Endothelial cell of umbilical vein (primary cell): ENCODE measurements around the gene TEDC1. TPM values are rescaled to one million over a fixed set of nuclear protein-coding genes. Genes with fewer than 3 reads are reported as not detected.

Source experiments
- Bru-seq: library from RNA; stranded (reverse); fragments of 400-500 nt; gene quantifications from one replicate; lab custom pipeline; 2021; lab: Mats Ljungman, UMichigan
- BruChase-seq, 2 experiments: library from RNA; stranded (reverse); fragments of 400-500 nt; gene quantifications; one replicate each; lab custom pipeline; 2021; lab: Mats Ljungman, UMichigan
- BruUV-seq: library from RNA; stranded (reverse); fragments of 400-500 nt; replicated peaks from 2 replicates; lab custom pipeline; 2021; lab: Mats Ljungman, UMichigan
- CTCF ChIA-PET: fragments of 300-600, 350-600 bp; sonication (Branson Sonifier 250); formaldehyde crosslinking; loops from one replicate; lab custom pipeline; 2021; ENCODE audit warnings: antibody characterized with exemption, inconsistent platforms; lab: Charles Lee
- POLR2A ChIA-PET: fragments of 300-600, 350-600 bp; sonication (Branson Sonifier 250); formaldehyde crosslinking; loops from one replicate; lab custom pipeline; 2021; ENCODE audit warnings: antibody characterized with exemption, inconsistent platforms; lab: Charles Lee
- DNase-seq: peaks from one replicate; pipeline ENCODE4 v3.0.0-alpha.2; 2011; ENCODE audit warnings: low read depth, low spot score
- FAIRE-seq: peaks from 2 replicates; lab custom pipeline; 2011; peaks lifted over from hg19 to GRCh38; lab: Jason Lieb, UNC
- H2AFZ ChIP-seq: 2 replicates; pipeline ENCODE4 v1.6.0; 2012; ENCODE audit warnings: low read depth, low read length, control low read depth, inconsistent platforms
- H3K27ac ChIP-seq: 2 replicates; pipeline ENCODE4 v1.5.1; 2011; ENCODE audit warnings: low read depth, mild to moderate bottlenecking, control low read depth, low read length, moderate library complexity; ENCODE audit not compliant: insufficient read depth
- H3K27me3 ChIP-seq, 2 experiments: 2 replicates each; pipeline versions ENCODE4 v1.6.0 to v1.6.1; 2011; ENCODE audit warnings: low read length in 2 of 2, mixed read lengths in 1 of 2; ENCODE audit not compliant: control insufficient read depth in 2 of 2, insufficient read depth in 2 of 2
- H3K36me3 ChIP-seq, 2 experiments: 2 replicates in 1 of 2; 3 replicates in 1 of 2; pipeline ENCODE4 v1.5.1; 2011; ENCODE audit warnings: low read length in 2 of 2, mild to moderate bottlenecking in 1 of 2, moderate library complexity in 1 of 2; ENCODE audit not compliant: control insufficient read depth in 2 of 2, insufficient read depth in 2 of 2; ENCODE audit errors: extremely low read depth in 1 of 2
- H3K4me1 ChIP-seq: 3 replicates; pipeline ENCODE4 v1.5.1; 2011; ENCODE audit warnings: mild to moderate bottlenecking, low read length; ENCODE audit not compliant: control insufficient read depth, insufficient read depth; ENCODE audit errors: extremely low read depth
- H3K4me2 ChIP-seq: 2 replicates; pipeline ENCODE4 v1.6.1; 2011; ENCODE audit warnings: low read length, control low read depth, mixed read lengths; ENCODE audit not compliant: insufficient read depth
- H3K4me3 ChIP-seq, 3 experiments: fragments of 200-600 bp in 1 of 3; sonication (generic), shearing (Covaris generic) in 1 of 3; replicated peaks in 1 of 3; 2 replicates each; pipeline ENCODE4 v1.5.1; 2011 to 2016; ENCODE audit warnings: control low read depth in 3 of 3, low read length in 3 of 3, mild to moderate bottlenecking in 2 of 3, inconsistent platforms in 1 of 3, low read depth in 1 of 3, moderate library complexity in 1 of 3; ENCODE audit not compliant: insufficient read depth in 1 of 3
- H3K79me2 ChIP-seq: 2 replicates; pipeline ENCODE4 v1.6.0; 2012; ENCODE audit warnings: low read length, inconsistent platforms; ENCODE audit not compliant: control insufficient read depth, insufficient read depth
- H3K9ac ChIP-seq: replicated peaks from 2 replicates; pipeline ENCODE3; 2011; ENCODE audit warnings: low read length, control low read depth; ENCODE audit not compliant: insufficient read depth; ENCODE audit errors: extremely low read depth
- H3K9me1 ChIP-seq: replicated peaks from 3 replicates; pipeline ENCODE4 v1.6.0; 2011; ENCODE audit warnings: mild to moderate bottlenecking, low read length; ENCODE audit not compliant: control insufficient read depth, insufficient read depth; ENCODE audit errors: extremely low read depth
- H3K9me3 ChIP-seq: replicated peaks from 2 replicates; pipeline ENCODE4 v1.5.1; 2012; ENCODE audit warnings: low read length, inconsistent platforms; ENCODE audit not compliant: control insufficient read depth, insufficient read depth
- H4K20me1 ChIP-seq: replicated peaks from 2 replicates; pipeline ENCODE3; 2011; ENCODE audit warnings: mild to moderate bottlenecking, low read length; ENCODE audit not compliant: control insufficient read depth, insufficient read depth; ENCODE audit errors: extremely low read depth
- EZH2 ChIP-seq: IDR thresholded peaks from 2 replicates; pipeline ENCODE4 v1.6.1; 2012; ENCODE audit warnings: borderline replicate concordance, low read depth, mild to moderate bottlenecking, moderate library complexity, low read length, inconsistent platforms; ENCODE audit not compliant: severe bottlenecking
- FOS ChIP-seq: IDR thresholded peaks from 2 replicates; pipeline ENCODE4 v1.6.1; 2011; ENCODE audit warnings: mild to moderate bottlenecking, low read length, moderate library complexity, borderline replicate concordance; ENCODE audit not compliant: insufficient read depth
- GATA2 ChIP-seq: IDR thresholded peaks from 2 replicates; pipeline ENCODE4 v1.7.0; 2011; ENCODE audit warnings: low read depth, mild to moderate bottlenecking, moderate library complexity, mixed read lengths, low read length; ENCODE audit not compliant: insufficient read length, insufficient read depth
- JUN ChIP-seq: IDR thresholded peaks from 2 replicates; pipeline ENCODE4 v1.6.1; 2011; ENCODE audit warnings: borderline replicate concordance, low read depth; ENCODE audit not compliant: insufficient read length, insufficient read depth
- MYC ChIP-seq: IDR thresholded peaks from one replicate; pipeline ENCODE4 v1.6.1; 2011; ENCODE audit warnings: mild to moderate bottlenecking, low read depth, low read length
- POLR2A ChIP-seq: IDR thresholded peaks from 2 replicates; pipeline ENCODE4 v1.6.1; 2012; ENCODE audit warnings: low read depth, mild to moderate bottlenecking, control low read depth, low read length
- POLR2AphosphoS5 ChIP-seq: IDR thresholded peaks from 2 replicates; pipeline ENCODE4 v1.6.1; 2012; ENCODE audit warnings: low read depth, mild to moderate bottlenecking, control low read depth, low read length, moderate library complexity; ENCODE audit not compliant: insufficient read depth
- dilution Hi-C: fragments of 300-500 bp; cut with MboI; formaldehyde crosslinking; loops from one replicate; pipeline ENCODE4 v1.15.0; 2019; ENCODE audit warnings: low sequenced_read_pairs; ENCODE audit not compliant: extremely low pct_ligation_motif_present
- intact Hi-C: fragments of 100-400 bp; cut with micrococcal nuclease; formaldehyde crosslinking; loops from one replicate; pipeline ENCODE4 v1.10.0; 2022
- long read RNA-seq: library from polyadenylated mRNA; stranded (forward); transcript quantifications from one replicate; pipeline ENCODE4 v2.0.0, GENCODE V29; 2021
- polyA minus RNA-seq, 3 experiments: library from RNA; depleted of rRNA, polyadenylated mRNA; stranded (reverse); fragments of >200 nt; gene quantifications; 1 replicate in 1 of 3; 2 replicates in 2 of 3; pipeline ENCODE4 v1.2.3, GENCODE V29; 2011
- polyA plus RNA-seq, 4 experiments: library from polyadenylated mRNA; depleted of rRNA in 3 of 4; stranded (reverse) in 3 of 4; unstranded in 1 of 4; fragments of >200 nt; gene quantifications; 2 replicates each; pipeline versions ENCODE4 v1.2.1 to v1.2.3, GENCODE V29; 2011 to 2012; ENCODE audit warnings: missing spikeins in 1 of 4
- total RNA-seq: library from RNA; stranded (reverse); gene quantifications from 2 replicates; pipeline ENCODE4 v1.2.3, GENCODE V29; 2021
- TF ChIP-seq, protein P1 (sequence below), 2 donors: IDR thresholded peaks; 1 replicate in 1 of 2; 2 replicates in 1 of 2; pipeline ENCODE4 v1.5.1; 2011; ENCODE audit warnings: low read length in 2 of 2, mild to moderate bottlenecking in 2 of 2, moderate library complexity in 2 of 2, control low read depth in 1 of 2, inconsistent platforms in 1 of 2, low read depth in 1 of 2; ENCODE audit not compliant: insufficient read depth in 1 of 2; ENCODE audit errors: extremely low read depth in 1 of 2
- TF ChIP-seq, protein P2 (sequence below): IDR thresholded peaks from 2 replicates; pipeline ENCODE4 v1.6.1; 2011; ENCODE audit not compliant: insufficient read depth, insufficient read length

Gene TEDC1, protein sequence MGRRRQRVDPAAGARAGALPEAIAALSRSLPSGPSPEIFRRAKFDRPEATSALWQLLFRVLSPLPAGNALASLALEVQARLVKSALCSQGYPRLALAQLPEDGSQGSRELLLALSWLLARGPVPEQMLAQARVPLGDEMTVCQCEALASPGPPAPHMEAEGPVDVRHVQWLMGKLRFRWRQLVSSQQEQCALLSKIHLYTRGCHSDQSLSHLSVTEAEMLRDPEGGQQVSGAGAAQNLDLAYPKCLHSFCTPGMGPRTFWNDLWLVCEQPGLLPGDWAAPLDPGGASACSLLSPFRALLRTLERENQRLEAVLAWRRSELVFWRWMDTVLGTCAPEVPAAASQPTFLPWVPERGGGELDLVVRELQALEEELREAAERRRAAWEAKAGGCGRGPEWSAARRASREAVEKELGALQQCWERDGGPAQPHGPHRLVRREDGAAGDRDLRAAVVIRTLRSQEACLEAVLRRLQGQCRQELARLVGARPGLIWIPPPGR
- 25.3 and 29.9 TPM in 2 replicates for total RNA-seq
- 16.5 and 16.8 TPM in 2 replicates for polyA plus RNA-seq
- polyA plus RNA-seq (2011; cell fraction: cytosol; rRNA removed): 10.1 and 15.0 TPM in 2 replicates
- polyA plus RNA-seq (2011; cell fraction: nucleus; rRNA removed): 16.3 and 20.8 TPM in 2 replicates
- 6.7 and 9.0 TPM in 2 replicates for polyA plus RNA-seq (2012)
- polyA minus RNA-seq: 3.8 and 6.5 TPM in 2 replicates
- 26.7 TPM for polyA minus RNA-seq (2011; cell fraction: cytosol; rRNA and poly(A)+ RNA removed)
- 6.3 and 10.4 TPM in 2 replicates for polyA minus RNA-seq (2011; cell fraction: nucleus; rRNA and poly(A)+ RNA removed)
- percentile 46 among the genes with signal in this experiment for Bru-seq, nascent RNA
- BruChase-seq, experiment 1, labeled RNA remaining after a 6-hour chase: percentile 42 among the genes with signal in this experiment
- percentile 41 among the genes with signal in this experiment for BruChase-seq, experiment 2, labeled RNA remaining after a 2-hour chase
- long read RNA-seq, transcript TEDC1-203 (7 exons, 1,553 nt): minor isoform, 11 of 73 reads
- long read RNA-seq, transcript TEDC1-204 (8 exons, 1,630 nt): major isoform, 31 of 73 reads
- long read RNA-seq, transcript TEDC1-205 (9 exons, 1,845 nt): minor isoform, 6 of 73 reads
- long read RNA-seq, partial matches to known transcripts: 6 of 73 reads
- long read RNA-seq, other reads (novel, unspliced or antisense): 17 of 73 reads

DNA sequence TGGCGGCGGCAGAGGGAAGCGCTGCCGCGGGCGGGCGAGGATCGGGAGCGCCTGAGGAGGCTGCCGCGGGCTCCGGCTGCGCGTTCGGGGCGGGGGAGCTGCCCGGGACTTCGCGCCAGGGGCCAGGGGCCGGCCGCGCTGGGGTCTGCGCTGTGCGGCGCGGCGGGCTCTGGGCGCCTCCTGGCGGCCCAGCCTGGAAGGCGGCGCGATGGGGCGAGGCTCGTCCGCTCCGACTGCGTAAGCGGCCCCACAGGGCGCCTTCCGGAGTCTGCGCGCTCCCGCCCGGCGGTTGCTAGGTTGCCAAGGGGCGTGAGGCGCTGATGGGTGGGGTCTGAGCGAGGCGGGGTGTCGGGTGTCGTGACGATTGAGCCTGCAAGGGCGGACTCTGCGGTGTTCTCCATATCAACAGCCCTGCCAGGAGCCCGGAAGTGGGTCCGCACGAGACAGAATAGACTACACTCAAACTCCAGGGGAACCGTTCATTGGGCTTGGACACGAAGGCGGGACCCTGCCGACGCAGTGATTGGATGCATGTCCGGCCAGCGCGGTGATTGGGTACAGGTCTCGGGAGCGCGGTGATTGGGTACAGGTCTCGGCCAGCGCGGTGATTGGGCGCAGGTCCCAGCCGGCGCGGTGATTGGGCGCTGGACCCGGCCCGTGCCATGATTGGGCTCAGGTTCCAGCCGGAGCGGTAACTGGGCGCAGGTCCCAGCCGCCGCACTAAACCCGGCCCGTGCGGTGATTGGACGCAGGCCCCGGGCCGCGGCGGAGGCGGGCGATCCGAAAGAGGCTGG lies at the start of gene TEDC1:
Gene TEDC1 (plus strand): TSS at position 675 of the 794 bp plus-strand sequence. CDS start 130 bp downstream, outside the sequence.
- peak within 1 kb of the TSS; percentile 84 for H3K9ac ChIP-seq
- H3K27me3 ChIP-seq: peaks cover 0 to 12% of the 10 kb centered on the region in 2 experiments
- ChIA-PET CTCF (interaction anchor here (0.6 to 5.1 kb wide), 26 partner anchors 9 to 400 kb away, joined by 3 to 239 read pairs (median 6); partner anchors contain the start of genes BTBD6, NUDT14 and PACS2), POLR2A (interaction anchor here (1.4 kb wide), 1 partner anchor 10 kb away, joined by 6 read pairs; no protein-coding TSS in a partner anchor)
- no peaks in the 10 kb centered on the region for H4K20me1 ChIP-seq
- peak within 1 kb of the TSS; percentile 75 for H3K4me2 ChIP-seq
- H3K36me3 ChIP-seq: no peaks in the 10 kb centered on the region
- H3K4me1 ChIP-seq: peaks cover 2% of the 10 kb centered on the region
- DNase-seq: peak; percentile 100
- no peaks in the 10 kb centered on the region for H3K9me1 ChIP-seq
- peaks cover 3% of the 10 kb centered on the region for H3K79me2 ChIP-seq
- peak; percentile 100 for FAIRE-seq
- H3K9me3 ChIP-seq: no peaks in the 10 kb centered on the region
- intact Hi-C loops: loop anchor here (1.0 to 5.0 kb wide), 11 partner anchors 16 to 813 kb away; partner anchors contain the start of genes BRF1, CRIP2 and TEX22
- H3K4me3 ChIP-seq: peak within 1 kb of the TSS; percentile 50 to 67 (median 52)
- dilution Hi-C loops: no loop called here
- no TSS peak for BruUV-seq
- peak within 1 kb of the TSS; percentile 82 for H3K27ac ChIP-seq
- TF ChIP-seq FOS (no peak), EZH2 (peak; percentile 90), POLR2AphosphoS5 (peak; percentile 70), GATA2 (no peak), JUN (no peak), POLR2A (peak; percentile 75), MYC (no peak)
- TF ChIP-seq, protein P1, sequence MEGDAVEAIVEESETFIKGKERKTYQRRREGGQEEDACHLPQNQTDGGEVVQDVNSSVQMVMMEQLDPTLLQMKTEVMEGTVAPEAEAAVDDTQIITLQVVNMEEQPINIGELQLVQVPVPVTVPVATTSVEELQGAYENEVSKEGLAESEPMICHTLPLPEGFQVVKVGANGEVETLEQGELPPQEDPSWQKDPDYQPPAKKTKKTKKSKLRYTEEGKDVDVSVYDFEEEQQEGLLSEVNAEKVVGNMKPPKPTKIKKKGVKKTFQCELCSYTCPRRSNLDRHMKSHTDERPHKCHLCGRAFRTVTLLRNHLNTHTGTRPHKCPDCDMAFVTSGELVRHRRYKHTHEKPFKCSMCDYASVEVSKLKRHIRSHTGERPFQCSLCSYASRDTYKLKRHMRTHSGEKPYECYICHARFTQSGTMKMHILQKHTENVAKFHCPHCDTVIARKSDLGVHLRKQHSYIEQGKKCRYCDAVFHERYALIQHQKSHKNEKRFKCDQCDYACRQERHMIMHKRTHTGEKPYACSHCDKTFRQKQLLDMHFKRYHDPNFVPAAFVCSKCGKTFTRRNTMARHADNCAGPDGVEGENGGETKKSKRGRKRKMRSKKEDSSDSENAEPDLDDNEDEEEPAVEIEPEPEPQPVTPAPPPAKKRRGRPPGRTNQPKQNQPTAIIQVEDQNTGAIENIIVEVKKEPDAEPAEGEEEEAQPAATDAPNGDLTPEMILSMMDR (IDR thresholded peaks at IDR 0.05; ENCODE audit: extremely low read depth in 1 of 2, insufficient read depth in 1 of 2, low read depth in 1 of 2, low read length in 2 of 2): peak; percentile 78 to 96
- TF ChIP-seq, protein P2, sequence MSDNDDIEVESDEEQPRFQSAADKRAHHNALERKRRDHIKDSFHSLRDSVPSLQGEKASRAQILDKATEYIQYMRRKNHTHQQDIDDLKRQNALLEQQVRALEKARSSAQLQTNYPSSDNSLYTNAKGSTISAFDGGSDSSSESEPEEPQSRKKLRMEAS: peak; percentile 55
- H2AFZ ChIP-seq: peak within 1 kb of the TSS; percentile 84
